NCI-H1694 (cell line): ENCODE data around the gene SPDYE4.

Experiments used
- DNase-seq: peaks from one replicate; lab custom pipeline; 2025; lab: John Stamatoyannopoulos, UW

Gene SPDYE4

GRCh38 chr17:8712698-8713097 is 45.6 kb downstream of the SPDYE4 start:
- no peak for DNase-seq

- DNase-seq, result no peak
Measured at GRCh38 chr17:8711291-8711690, 47.1 kb downstream of the SPDYE4 start.

DNA sequence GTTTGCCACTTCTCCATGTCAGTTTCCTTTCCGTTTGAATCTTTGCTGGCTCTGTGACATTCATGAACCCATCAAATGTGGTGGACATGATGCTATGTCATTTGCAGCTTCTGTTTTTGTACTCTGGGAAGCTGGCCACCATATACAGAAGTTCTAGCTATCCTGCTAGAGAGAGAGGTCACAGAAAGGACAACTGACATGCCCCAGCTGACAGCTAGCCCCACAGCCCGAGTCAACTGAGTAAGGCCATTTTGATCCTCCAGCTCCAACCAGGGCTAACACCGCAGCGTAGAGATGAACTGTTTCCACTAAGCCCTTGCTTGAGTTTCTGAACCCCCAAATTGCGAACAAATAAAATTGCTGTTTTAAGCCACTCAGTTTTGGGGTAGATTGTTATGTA is 47.5 kb downstream of the SPDYE4 start:
- DNase-seq, result no peak

- no peak for DNase-seq
Measured at GRCh38 chr17:8709006-8709405, 49.3 kb downstream of the SPDYE4 start.

DNA sequence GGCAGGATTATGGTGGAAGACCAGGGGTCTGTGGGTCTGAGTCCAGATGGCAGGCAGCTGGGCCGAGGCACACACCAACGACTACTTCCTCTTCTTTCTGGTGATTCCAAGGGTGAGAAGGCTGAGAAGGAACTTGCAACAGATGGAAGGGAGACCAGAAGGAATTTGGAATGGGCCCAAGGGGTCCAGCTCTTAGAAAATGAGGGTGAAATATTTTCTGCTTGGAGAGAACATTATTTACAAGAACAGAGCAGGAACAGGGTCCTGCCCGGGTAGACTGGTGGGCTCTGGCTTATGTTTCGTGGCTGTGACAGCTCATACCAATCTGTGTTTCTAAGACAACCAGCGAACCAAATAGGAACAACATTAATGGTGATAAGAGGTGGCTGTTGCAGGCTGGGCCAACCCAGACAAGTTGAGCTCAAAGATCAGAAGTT is 50.3 kb downstream of the SPDYE4 start:
- no peak for DNase-seq

DNA sequence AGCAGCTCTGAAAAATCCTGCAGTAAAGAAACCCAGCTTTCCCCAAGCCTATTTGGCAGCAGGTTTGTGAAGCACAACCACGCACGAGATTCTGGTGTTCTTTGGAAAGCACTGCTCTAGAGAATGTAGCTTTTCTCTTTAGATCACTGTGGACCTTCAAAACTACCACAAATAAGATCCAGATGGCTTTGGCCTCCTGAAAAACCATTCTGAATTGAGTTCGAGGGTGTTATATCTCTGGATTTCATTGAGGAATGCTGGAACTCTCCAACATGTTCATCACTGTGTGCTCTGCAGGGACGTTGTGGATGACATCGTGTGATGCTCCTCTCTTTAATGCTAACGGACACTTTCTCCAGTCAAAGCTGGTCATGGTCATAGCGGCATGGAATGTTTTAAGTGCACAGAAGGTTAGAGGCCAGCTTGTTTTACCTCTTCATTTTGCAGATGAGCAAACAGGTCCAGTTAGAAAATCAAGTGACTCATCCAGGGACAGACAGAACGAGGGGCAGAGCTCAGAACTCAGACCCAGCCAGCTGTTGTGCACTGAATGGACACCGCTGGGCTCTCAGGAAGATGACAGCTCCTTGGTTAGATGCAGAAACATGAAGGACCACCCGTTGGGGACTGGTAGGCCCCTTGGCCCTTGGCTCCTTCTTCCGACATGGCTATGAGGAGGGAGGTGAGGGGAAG is 50.9 kb downstream of the SPDYE4 start:
- no peak for DNase-seq

- DNase-seq, result no peak
Measured at GRCh38 chr17:8706431-8706830, 51.9 kb downstream of the SPDYE4 start.

DNA sequence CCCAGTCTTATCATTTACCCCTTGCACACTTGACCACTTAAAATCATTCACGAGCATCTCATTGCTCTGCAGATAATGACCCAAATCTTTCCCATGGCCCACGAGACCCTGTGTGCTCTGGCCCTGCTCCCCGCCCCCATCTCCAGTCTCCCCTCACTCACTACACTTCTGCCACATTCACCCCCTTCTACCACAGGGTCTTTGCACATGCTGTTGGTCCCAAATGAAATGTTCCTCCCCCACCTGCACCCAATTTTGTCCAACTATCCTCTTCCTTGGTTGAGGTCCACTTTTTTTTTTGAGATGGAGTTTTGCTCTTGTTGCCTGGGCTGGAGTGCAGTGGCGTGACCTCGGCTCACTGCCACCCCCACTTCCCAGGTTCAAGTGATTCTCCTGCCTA is 52.9 kb downstream of the SPDYE4 start:
- no peak for DNase-seq

GRCh38 chr17:8703001-8703400 is 55.3 kb downstream of the SPDYE4 start:
- DNase-seq, result no peak

DNA sequence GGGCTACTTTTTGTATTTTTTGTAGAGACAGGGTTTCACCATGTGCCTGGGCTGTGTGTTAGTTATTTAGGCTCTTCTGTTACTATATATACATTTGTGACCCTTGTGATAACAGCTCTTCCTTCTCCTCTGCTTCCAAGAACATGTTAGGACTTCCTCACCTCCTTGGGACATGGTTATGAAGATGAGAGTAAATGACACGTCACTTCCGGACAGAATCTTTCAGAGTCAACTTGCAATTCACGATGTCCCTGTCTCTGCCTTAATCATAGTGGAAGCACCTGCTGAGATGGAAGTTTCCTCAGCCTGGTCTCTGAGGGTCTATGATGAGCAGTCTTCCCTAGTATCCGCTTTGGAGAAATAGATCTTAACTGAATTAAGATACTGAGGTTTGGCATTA is 56.6 kb downstream of the SPDYE4 start:
- no peak for DNase-seq

GRCh38 chr17:8701221-8701620 is 57.1 kb downstream of the SPDYE4 start:
- DNase-seq, result no peak
